Measurements from ENCODE around the gene ADAMTS4.

DNA sequence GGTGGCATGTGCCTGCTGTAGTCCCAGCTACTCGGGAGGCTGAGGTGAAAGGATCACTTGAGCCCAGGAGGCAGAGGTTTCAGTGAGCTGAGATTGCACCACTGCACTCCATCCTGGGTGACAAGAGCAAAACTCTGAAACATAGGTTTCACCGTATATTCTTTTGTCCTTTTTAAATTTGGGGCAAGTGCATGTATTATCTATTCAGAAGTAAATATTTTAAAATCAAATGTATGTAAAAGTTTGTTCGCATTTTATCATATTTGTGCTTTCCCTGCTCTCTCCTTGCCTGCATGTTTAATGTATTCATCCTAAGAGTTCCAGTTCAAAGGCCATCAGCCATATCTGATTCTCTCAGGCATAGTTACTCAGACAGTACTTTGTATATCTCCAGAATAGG lies 53.0 kb downstream of the ADAMTS4 start:
- no peak for TF ChIP-seq CTCF (IDR thresholded peaks at IDR 0.05; ENCODE audit: low read depth, low read length)
- TF ChIP-seq EZH2phosphoT487 (IDR thresholded peaks at IDR 0.05; ENCODE audit: low read depth), result no peak

Measured in OCI-LY3 (cell line).